ENCODE results near the gene SMTN.
"Not testable (repeated sequence)": the region's sequence is repeated elsewhere in the genome, so short reads cannot be mapped to it uniquely, and the experiment has no call there.

The SMTN gene

GRCh38 chr22:31106001-31106571 lies 25.0 kb downstream of the SMTN start:
- DNase-seq: no peak

- no peak for DNase-seq
These were observed 25.6 kb downstream of the SMTN start for GRCh38 chr22:31106731-31107177.

- DNase-seq: no peak
These were observed 26.2 kb downstream of the SMTN start, which contains the start of gene SELENOM for GRCh38 chr22:31107178-31107893. Gene SELENOM (minus strand): TSS chr22:31107568. CDS start chr22:31107505, 63 bp downstream.

GRCh38 chr22:31107894-31108218 lies 26.7 kb downstream of the SMTN start:
- no peak for DNase-seq

- DNase-seq: not testable (repeated sequence)
These were observed 31.5 kb downstream of the SMTN start for GRCh38 chr22:31112547-31113091.

GRCh38 chr22:31118046-31118820 lies 37.1 kb downstream of the SMTN start:
- DNase-seq: no peak

GRCh38 chr22:31119026-31119717 lies 38.1 kb downstream of the SMTN start:
- DNase-seq: no peak

GRCh38 chr22:31120230-31120629 lies 39.1 kb downstream of the SMTN start:
- no peak for DNase-seq

GRCh38 chr22:31120642-31121041 lies 39.5 kb downstream of the SMTN start:
- DNase-seq: no peak

GRCh38 chr22:31121403-31121802 lies 40.3 kb downstream of the SMTN start:
- no peak for DNase-seq

GRCh38 chr22:31122196-31122531 lies 41.0 kb downstream of the SMTN start:
- no peak for DNase-seq

GRCh38 chr22:31122532-31123291 lies 41.6 kb downstream of the SMTN start, which contains the start of gene INPP5J:
Gene INPP5J (plus strand): TSS chr22:31122966. CDS start chr22:31123015, 49 bp downstream.
- DNase-seq: peak; percentile 44

GRCh38 chr22:31123292-31123602 lies 42.1 kb downstream of the SMTN start:
- DNase-seq: no peak

GRCh38 chr22:31124290-31124689 lies 43.2 kb downstream of the SMTN start:
- DNase-seq: no peak

- DNase-seq: no peak
These were observed 43.8 kb downstream of the SMTN start for GRCh38 chr22:31124811-31125465.

GRCh38 chr22:31125521-31126117 lies 44.5 kb downstream of the SMTN start:
- no peak for DNase-seq

GRCh38 chr22:31126128-31126868 lies 45.2 kb downstream of the SMTN start:
- peak; percentile 50 for DNase-seq

GRCh38 chr22:31126869-31127175 lies 45.7 kb downstream of the SMTN start:
- no peak for DNase-seq

- DNase-seq: no peak
These were observed 46.2 kb downstream of the SMTN start for GRCh38 chr22:31127181-31127772.

- no peak for DNase-seq
These were observed 47.0 kb downstream of the SMTN start for GRCh38 chr22:31128156-31128555.

GRCh38 chr22:31130873-31131272 lies 49.8 kb downstream of the SMTN start:
- DNase-seq: no peak

Data from DMS79 (cell line).